Right cardiac atrium (tissue), 5 donors: ENCODE data around the gene SLC19A1. TPM values are rescaled to one million over a fixed set of nuclear protein-coding genes. Genes with fewer than 3 reads are reported as not detected.

Experiments used
- ATAC-seq, 2 donors: fragments of 200-7000 bp; cut with Tn5 transposase; one replicate each; pipeline versions ENCODE4 v1.8.0 to v1.9.1; 2020; ENCODE audit warnings: moderate library complexity in 2 of 2, mild to moderate bottlenecking in 1 of 2
- DNase-seq, 3 donors: peaks; one replicate each; pipeline ENCODE4 v3.0.0-alpha.2; 2020
- H3K27ac ChIP-seq: one replicate; pipeline ENCODE4 v1.5.1; 2013; ENCODE audit warnings: mild to moderate bottlenecking, low read length, control low read depth, moderate library complexity
- H3K27me3 ChIP-seq: one replicate; pipeline ENCODE4 v1.6.1; 2013; ENCODE audit not compliant: control insufficient read depth, insufficient read depth
- H3K4me1 ChIP-seq: one replicate; pipeline ENCODE4 v1.6.1; 2013; ENCODE audit warnings: low read length; ENCODE audit not compliant: control insufficient read depth, insufficient read depth
- H3K4me3 ChIP-seq: one replicate; pipeline ENCODE4 v1.5.1; 2013; ENCODE audit warnings: low read length, control low read depth
- H3K9me3 ChIP-seq: one replicate; pipeline ENCODE4 v1.6.1; 2013; ENCODE audit warnings: low read length; ENCODE audit not compliant: control insufficient read depth
- WGBS: extraction: QIAGEN DNeasy Blood & Tissue Kit; methylation state at CpG from one replicate; pipeline ENCODE4 v1.1.7; 2013; 5-methylcytosine and 5-hydroxymethylcytosine counted together
- intact Hi-C, 4 donors: fragments of 100-400 bp; cut with DNase I; formaldehyde crosslinking; loops; one replicate each; pipeline versions ENCODE4 v1.11.0 to v1.14.0; 2022 to 2023
- polyA plus RNA-seq: library from polyadenylated mRNA; stranded (reverse); fragments of 200-250 nt; gene quantifications from one replicate; pipeline ENCODE4 v1.2.3, GENCODE V29; 2013
- total RNA-seq, 4 donors: library from RNA; stranded (reverse); fragmentation: NEBNext Ultra II Directional; extraction: Animal tissue kit (Norgen Biotek cat#: 25700); gene quantifications; one replicate each; pipeline ENCODE4 v1.2.1, GENCODE V29; 2021
- donor health status: healthy with polysubstance abuse.
- donor health status: DM: no; HTN: yes; CAD: no.
- donor health status: DM: no; HTN: no; CAD: no.
- donor health status: DM: no; HTN: yes; CAD: no; lungs with severe emphysema.
- donor health status: DM: yes; HTN: yes; CAD: no.

SLC19A1 gene
- total and polyA plus RNA-seq, 5 donors = 2.3 to 5.0 (median 3.9) TPM

DNA sequence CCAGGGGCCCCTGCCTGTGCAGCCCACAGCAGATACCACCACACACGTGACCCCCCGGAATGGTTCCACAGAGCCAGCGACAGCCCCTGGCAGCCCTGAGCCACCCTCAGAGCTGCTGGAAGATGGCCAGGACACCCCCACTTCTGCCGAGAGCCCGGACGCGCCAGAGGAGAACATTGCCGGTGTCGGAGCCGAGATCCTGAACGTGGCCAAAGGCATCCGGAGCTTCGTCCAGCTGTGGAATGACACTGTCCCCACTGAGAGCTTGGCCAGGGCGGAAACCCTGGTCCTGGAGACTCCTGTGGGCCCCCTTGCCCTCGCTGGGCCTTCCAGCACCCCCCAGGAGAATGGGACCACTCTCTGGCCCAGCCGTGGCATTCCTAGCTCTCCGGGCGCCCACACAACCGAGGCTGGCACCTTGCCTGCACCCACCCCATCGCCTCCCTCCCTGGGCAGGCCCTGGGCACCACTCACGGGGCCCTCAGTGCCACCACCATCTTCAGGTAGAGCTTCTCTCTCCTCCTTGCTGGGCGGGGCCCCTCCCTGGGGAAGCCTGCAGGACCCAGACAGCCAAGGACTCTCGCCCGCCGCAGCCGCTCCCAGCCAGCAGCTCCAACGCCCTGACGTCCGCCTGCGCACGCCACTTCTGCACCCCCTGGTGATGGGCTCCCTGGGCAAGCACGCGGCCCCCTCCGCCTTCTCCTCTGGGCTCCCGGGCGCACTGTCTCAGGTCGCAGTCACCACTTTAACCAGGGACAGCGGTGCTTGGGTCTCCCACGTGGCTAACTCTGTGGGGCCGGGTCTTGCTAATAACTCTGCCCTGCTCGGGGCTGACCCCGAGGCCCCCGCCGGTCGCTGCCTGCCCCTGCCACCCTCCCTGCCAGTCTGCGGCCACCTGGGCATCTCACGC is 86.3 kb downstream of the SLC19A1 start:
- intact Hi-C loops = no loop called here
- no peak overlapping the region for H3K27ac ChIP-seq
- peak overlapping the region; percentile 13 for H3K4me3 ChIP-seq
- 58% methylated on average over 47 of the region's 47 CpGs for WGBS
- H3K4me1 ChIP-seq = no peaks in the 10 kb centered on the region
- H3K27me3 ChIP-seq = no peaks in the 10 kb centered on the region
- DNase-seq (peak; percentile 55 to 80 (median 79)), ATAC-seq (peak; percentile 12 to 30)
- H3K9me3 ChIP-seq = no peaks in the 10 kb centered on the region

- ATAC-seq (peak; percentile 82 to 87), DNase-seq (peak; percentile 70 to 88 (median 87))
- Histone ChIP-seq H3K4me3 (peak overlapping the region; percentile 13), H3K4me1 (no peaks in the 10 kb centered on the region), H3K9me3 (no peaks in the 10 kb centered on the region), H3K27ac (no peak overlapping the region), H3K27me3 (no peaks in the 10 kb centered on the region)
- 25% methylated on average over 23 of the region's 23 CpGs for WGBS
- intact Hi-C loops = no loop called here
These were observed 87.1 kb downstream of the SLC19A1 start for GRCh38 chr21:45454926-45455673.

GRCh38 chr21:45454060-45454925 is 87.9 kb downstream of the SLC19A1 start:
- intact Hi-C loops = no loop called here
- H3K4me3 ChIP-seq = no peak overlapping the region
- no peaks in the 10 kb centered on the region for H3K9me3 ChIP-seq
- no peaks in the 10 kb centered on the region for H3K27me3 ChIP-seq
- no peaks in the 10 kb centered on the region for H3K4me1 ChIP-seq
- H3K27ac ChIP-seq = no peak overlapping the region
- peak; percentile 54 to 73 (median 62) for DNase-seq
- peak in 1 of 2 donors; percentile 7 for ATAC-seq
- 63% methylated on average over 24 of the region's 24 CpGs for WGBS

DNA sequence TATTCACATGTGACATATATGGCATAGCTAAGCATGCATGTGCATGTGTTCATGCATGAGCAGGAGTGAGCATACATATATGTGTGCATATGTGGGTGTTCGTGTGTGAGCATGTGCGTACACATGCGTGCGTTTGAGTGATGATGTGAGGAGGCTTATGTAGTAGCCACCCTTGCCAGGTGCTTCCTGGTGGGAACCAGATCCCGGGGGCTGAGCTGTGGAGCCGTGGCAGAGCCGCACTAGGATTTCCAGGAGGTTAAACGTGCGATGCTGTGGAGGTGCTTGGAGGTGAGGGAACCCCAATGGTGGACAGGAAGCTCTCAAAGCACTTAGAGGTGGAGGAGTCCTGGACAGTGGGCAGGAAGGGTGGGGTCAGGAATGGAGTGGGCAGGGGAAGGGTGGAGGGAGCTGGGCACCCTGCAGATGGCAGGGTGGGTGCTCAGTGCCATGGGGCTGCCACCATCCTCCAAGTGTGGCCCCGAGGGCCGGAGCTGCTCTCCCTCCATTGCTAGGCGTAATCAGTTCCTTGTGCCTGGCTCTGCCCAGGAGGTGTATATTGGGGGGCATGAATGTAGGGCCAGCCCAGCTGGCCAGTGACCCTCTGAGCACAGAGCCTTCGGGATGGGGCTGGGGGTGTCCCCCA is 88.8 kb downstream of the SLC19A1 start:
- Histone ChIP-seq H3K4me3 (no peak overlapping the region), H3K27ac (no peak overlapping the region), H3K4me1 (no peaks in the 10 kb centered on the region), H3K27me3 (no peaks in the 10 kb centered on the region), H3K9me3 (no peaks in the 10 kb centered on the region)
- intact Hi-C loops = no loop called here
- WGBS = 78% methylated on average over 13 of the region's 13 CpGs
- DNase-seq = peak in 1 of 3 donors; percentile 6
- ATAC-seq = no peak

- Histone ChIP-seq H3K27ac (no peak overlapping the region), H3K9me3 (no peaks in the 10 kb centered on the region), H3K27me3 (no peaks in the 10 kb centered on the region), H3K4me1 (no peaks in the 10 kb centered on the region), H3K4me3 (no peak overlapping the region)
- no peak for DNase-seq
- intact Hi-C loops = no loop called here
- ATAC-seq = no peak
- WGBS = 89% methylated on average over 7 of the region's 7 CpGs
These were observed 89.4 kb downstream of the SLC19A1 start for GRCh38 chr21:45452696-45453307.

- ATAC-seq = no peak
- H3K4me1 ChIP-seq = no peaks in the 10 kb centered on the region
- WGBS = 90% methylated on average over 12 of the region's 12 CpGs
These were observed 90.5 kb downstream of the SLC19A1 start for GRCh38 chr21:45451771-45452182.

GRCh38 chr21:45451091-45451740 is 91.0 kb downstream of the SLC19A1 start:
- no peaks in the 10 kb centered on the region for H3K9me3 ChIP-seq
- H3K4me3 ChIP-seq = no peak overlapping the region
- peak in 1 of 3 donors; percentile 30 for DNase-seq
- H3K4me1 ChIP-seq = no peaks in the 10 kb centered on the region
- intact Hi-C loops = no loop called here
- H3K27me3 ChIP-seq = no peaks in the 10 kb centered on the region
- no peak overlapping the region for H3K27ac ChIP-seq
- 87% methylated on average over 20 of the region's 20 CpGs for WGBS
- no peak for ATAC-seq

More at GRCh38 chr21:45451771-45452182, 90.5 kb downstream of the SLC19A1 start:
- no peak overlapping the region for H3K27ac ChIP-seq
- no peaks in the 10 kb centered on the region for H3K9me3 ChIP-seq
- intact Hi-C loops = no loop called here
- peak; percentile 13 to 56 (median 38) for DNase-seq
- no peaks in the 10 kb centered on the region for H3K27me3 ChIP-seq
- H3K4me3 ChIP-seq = no peak overlapping the region

- intact Hi-C loops = no loop called here
- DNase-seq = peak in 2 of 3 donors; percentile 7 to 60
- WGBS = 87% methylated on average over 24 of the region's 24 CpGs
These were observed 91.7 kb downstream of the SLC19A1 start for GRCh38 chr21:45450423-45451090.

DNA sequence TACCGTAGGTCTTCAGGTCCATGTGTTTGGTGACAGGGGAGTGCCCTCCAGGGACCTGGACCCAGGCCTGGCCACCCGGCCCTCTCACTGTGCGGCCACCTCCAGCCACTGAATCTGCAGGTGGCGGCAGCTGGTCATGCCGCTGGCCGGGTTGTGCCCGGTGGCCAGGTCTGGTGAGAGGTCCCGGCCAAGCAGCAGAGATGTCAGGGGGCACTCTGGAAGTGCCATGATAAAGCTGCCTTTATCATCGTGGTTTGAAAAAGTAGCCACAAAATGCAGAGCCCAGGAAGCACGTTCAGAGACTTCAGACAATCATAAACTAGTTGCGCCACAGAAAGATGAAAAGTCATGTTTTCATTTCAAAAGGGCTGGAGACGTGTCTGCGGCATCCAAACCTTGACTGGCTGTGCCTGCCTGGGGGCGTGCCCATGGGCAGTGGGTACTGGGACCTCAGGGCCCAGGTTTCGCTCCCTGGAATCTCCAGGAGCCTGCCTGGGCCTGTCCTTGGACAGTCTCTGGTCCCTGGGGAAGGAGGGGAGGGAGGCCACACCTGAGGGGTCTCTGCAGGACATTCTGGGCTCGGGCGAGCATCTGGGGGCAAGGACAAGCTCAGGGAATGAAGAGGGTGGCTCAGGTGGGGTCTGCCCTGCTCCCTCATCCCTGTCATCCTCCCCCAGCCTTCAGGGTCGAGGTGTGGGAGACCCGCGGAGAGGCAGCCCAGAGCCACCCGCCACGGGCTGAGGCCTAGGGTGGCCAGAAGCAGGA is 92.4 kb downstream of the SLC19A1 start:
- H3K9me3 ChIP-seq = no peaks in the 10 kb centered on the region
- no peak overlapping the region for H3K27ac ChIP-seq
- no peak for ATAC-seq
- 88% methylated on average over 22 of the region's 22 CpGs for WGBS
- intact Hi-C loops = no loop called here
- H3K4me3 ChIP-seq = no peak overlapping the region
- H3K4me1 ChIP-seq = no peaks in the 10 kb centered on the region
- peak in 2 of 3 donors; percentile 14 to 45 for DNase-seq
- no peaks in the 10 kb centered on the region for H3K27me3 ChIP-seq

More at GRCh38 chr21:45450423-45451090, 91.7 kb downstream of the SLC19A1 start:
- no peak for ATAC-seq
- Histone ChIP-seq H3K4me3 (no peak overlapping the region), H3K27ac (no peak overlapping the region), H3K27me3 (no peaks in the 10 kb centered on the region), H3K4me1 (no peaks in the 10 kb centered on the region), H3K9me3 (no peaks in the 10 kb centered on the region)
